Hematopoietic multipotent progenitor cell treated with erythropoietin and hydrocortisone succinate and interleukin-3 and kit ligand, for 15 days (in vitro differentiated cells): ENCODE results near the gene SERTAD3.

ENCODE experiments used
- DNase-seq: peaks from one replicate; pipeline ENCODE4 v3.0.0-alpha.2; 2015; ENCODE audit warnings: low spot score

The SERTAD3 gene

GRCh38 chr19:40425450-40426287 is 18.5 kb downstream of the SERTAD3 start, which contains the start of gene SERTAD1:
TSS of gene SERTAD1 (minus strand) at chr19:40425992. CDS start at chr19:40423546, 2,446 bp downstream.
- peak; percentile 99 for DNase-seq

GRCh38 chr19:40424637-40425449 is 19.3 kb downstream of the SERTAD3 start:
- no peak for DNase-seq

GRCh38 chr19:40423938-40424337 is 20.2 kb downstream of the SERTAD3 start:
- no peak for DNase-seq

GRCh38 chr19:40422748-40423566 is 21.2 kb downstream of the SERTAD3 start:
- DNase-seq: no peak

- peak; percentile 52 for DNase-seq
Observed at GRCh38 chr19:40421993-40422747, 22.0 kb downstream of the SERTAD3 start.

GRCh38 chr19:40420766-40421765 is 23.1 kb downstream of the SERTAD3 start:
- DNase-seq: peak; percentile 84

- no peak for DNase-seq
Observed at GRCh38 chr19:40420451-40420765, 23.7 kb downstream of the SERTAD3 start.

- DNase-seq: no peak
Observed at GRCh38 chr19:40419780-40420179, 24.4 kb downstream of the SERTAD3 start.

- no peak for DNase-seq
Observed at GRCh38 chr19:40419066-40419612, 25.0 kb downstream of the SERTAD3 start.

GRCh38 chr19:40418040-40418439 is 26.1 kb downstream of the SERTAD3 start:
- DNase-seq: no peak

- DNase-seq: no peak
Observed at GRCh38 chr19:40417643-40417981, 26.5 kb downstream of the SERTAD3 start.

GRCh38 chr19:40416918-40417642 is 27.1 kb downstream of the SERTAD3 start:
- no peak for DNase-seq

- no peak for DNase-seq
Observed at GRCh38 chr19:40415768-40416167, 28.4 kb downstream of the SERTAD3 start.

GRCh38 chr19:40414542-40415535 is 29.3 kb downstream of the SERTAD3 start:
- no peak for DNase-seq

GRCh38 chr19:40413291-40413845 is 30.8 kb downstream of the SERTAD3 start, which contains the start of gene PRX:
TSS of gene PRX (minus strand) at chr19:40413378. CDS start at chr19:40407932, 5,446 bp downstream.
- no peak for DNase-seq

GRCh38 chr19:40412866-40413265 is 31.3 kb downstream of the SERTAD3 start:
- no peak for DNase-seq

GRCh38 chr19:40411958-40412499 is 32.1 kb downstream of the SERTAD3 start:
- DNase-seq: no peak
